Activated naive CD8-positive, alpha-beta T cell (primary cell): Measurements from ENCODE around the gene NCL.
"Not testable (repeated sequence)": the region's sequence is repeated elsewhere in the genome, so short reads cannot be mapped to it uniquely, and the experiment has no call there.

Experiments used
- H3K27ac Mint-ChIP-seq: one replicate; pipeline ENCODE4 v1.8.0; 2021; ENCODE audit warnings: mixed read lengths
- H3K27me3 Mint-ChIP-seq: one replicate; pipeline ENCODE4 v1.8.0; 2021; ENCODE audit warnings: mixed read lengths
- H3K36me3 Mint-ChIP-seq: one replicate; pipeline ENCODE4 v1.8.0; 2021; ENCODE audit warnings: mixed read lengths
- H3K4me1 Mint-ChIP-seq: one replicate; pipeline ENCODE4 v1.8.0; 2021; ENCODE audit warnings: low read depth, mixed read lengths
- H3K4me3 Mint-ChIP-seq: one replicate; pipeline ENCODE4 v1.8.0; 2021; ENCODE audit warnings: mild to moderate bottlenecking, mixed read lengths
- H3K9me3 Mint-ChIP-seq: one replicate; pipeline ENCODE4 v1.8.0; 2021; ENCODE audit warnings: low read depth, mixed read lengths

NCL gene

GRCh38 chr2:231410293-231411004 is 53.8 kb downstream of the NCL start:
- no peak overlapping the region for H3K27ac Mint-ChIP-seq
- H3K4me1 Mint-ChIP-seq: peaks cover 16% of the 10 kb centered on the region
- peaks cover 17% of the 10 kb centered on the region for H3K27me3 Mint-ChIP-seq

GRCh38 chr2:231409776-231410175 is 54.5 kb downstream of the NCL start:
- Mint-ChIP-seq H3K27ac (no peak overlapping the region), H3K4me3 (no peak overlapping the region), H3K9me3 (peaks cover 4% of the 10 kb centered on the region), H3K27me3 (peaks cover 14% of the 10 kb centered on the region), H3K36me3 (peaks cover 4% of the 10 kb centered on the region), H3K4me1 (peaks cover 22% of the 10 kb centered on the region)

More at GRCh38 chr2:231410293-231411004, 53.8 kb downstream of the NCL start:
- H3K36me3 Mint-ChIP-seq: peaks cover 4% of the 10 kb centered on the region
- H3K9me3 Mint-ChIP-seq: peaks cover 4% of the 10 kb centered on the region
- H3K4me3 Mint-ChIP-seq: no peak overlapping the region

DNA sequence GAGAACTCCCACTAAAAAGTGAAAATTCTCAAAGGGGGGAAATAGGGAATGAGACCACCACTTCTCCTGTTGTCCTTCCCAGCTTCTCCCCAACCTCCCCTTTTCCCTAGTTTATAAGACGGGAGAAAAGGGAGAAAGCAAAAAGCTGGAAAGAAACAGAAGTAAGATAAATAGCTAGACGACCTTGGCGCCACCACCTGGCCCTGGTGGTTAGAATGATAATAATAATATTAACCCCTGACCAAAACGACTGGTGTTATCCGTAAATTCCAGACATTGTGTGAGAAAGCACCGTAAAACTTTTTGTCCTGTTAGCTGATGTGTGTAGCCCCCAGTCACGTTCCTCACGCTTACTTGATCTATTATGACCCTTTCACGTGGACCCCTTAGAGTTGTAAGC is 56.0 kb downstream of the NCL start:
- not testable (repeated sequence) for H3K27ac Mint-ChIP-seq, H3K4me3 Mint-ChIP-seq, H3K9me3 Mint-ChIP-seq, H3K27me3 Mint-ChIP-seq, H3K36me3 Mint-ChIP-seq
- H3K4me1 Mint-ChIP-seq: peaks cover 22% of the 10 kb centered on the region

- H3K4me1 Mint-ChIP-seq: peaks cover 22% of the 10 kb centered on the region
- H3K9me3 Mint-ChIP-seq, H3K4me3 Mint-ChIP-seq, H3K36me3 Mint-ChIP-seq, H3K27ac Mint-ChIP-seq, H3K27me3 Mint-ChIP-seq: not testable (repeated sequence)
Measured at GRCh38 chr2:231407686-231408085, 56.6 kb downstream of the NCL start.

DNA sequence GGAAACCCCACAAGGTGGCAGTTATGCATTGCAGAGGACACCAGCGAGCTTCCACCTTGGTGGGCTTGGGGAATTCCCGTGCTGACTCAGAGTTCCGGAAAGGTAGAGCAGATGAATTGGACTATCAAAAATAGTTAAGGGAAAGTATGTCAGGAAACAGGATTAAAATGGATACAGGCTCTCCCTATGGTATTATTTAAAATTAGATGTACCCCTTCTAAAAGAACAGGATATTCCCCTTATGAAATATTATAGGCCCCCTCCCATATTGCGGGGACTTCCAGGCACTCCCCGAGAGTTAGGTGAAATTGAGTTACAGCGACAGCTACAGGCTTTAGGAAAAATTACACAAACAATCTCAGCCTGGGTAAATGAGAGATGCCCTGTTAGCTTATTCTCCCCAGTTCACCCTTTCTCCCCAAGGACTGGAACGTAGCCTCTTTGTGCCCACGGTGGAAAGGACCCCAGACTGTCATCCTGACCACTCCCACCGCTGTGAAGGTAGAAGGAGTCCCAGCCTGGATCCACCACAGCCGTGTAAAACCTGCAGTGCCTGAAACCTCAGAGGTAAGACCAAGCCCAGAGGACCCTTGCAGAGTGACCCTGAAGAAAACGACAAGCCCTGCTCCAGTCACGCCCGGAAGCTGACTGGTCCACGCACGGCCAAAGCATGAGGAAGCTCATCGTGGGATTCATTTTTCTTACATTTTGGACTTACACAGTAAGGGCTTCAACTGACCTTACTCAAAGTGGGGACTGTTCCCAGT is 58.5 kb downstream of the NCL start:
- Mint-ChIP-seq H3K4me1 (peaks cover 16% of the 10 kb centered on the region), H3K27ac (peak overlapping the region; percentile 29), H3K4me3 (peak overlapping the region; percentile 53)
- H3K36me3 Mint-ChIP-seq, H3K9me3 Mint-ChIP-seq, H3K27me3 Mint-ChIP-seq: not testable (repeated sequence)

- not testable (repeated sequence) for H3K4me3 Mint-ChIP-seq, H3K27ac Mint-ChIP-seq, H3K9me3 Mint-ChIP-seq, H3K36me3 Mint-ChIP-seq, H3K27me3 Mint-ChIP-seq
- peaks cover 16% of the 10 kb centered on the region for H3K4me1 Mint-ChIP-seq
Measured at GRCh38 chr2:231404183-231404578, 60.1 kb downstream of the NCL start.
